Limb (tissue), 2 donors: ENCODE data around the gene PHYHD1.
"Not testable (repeated sequence)": the region's sequence is repeated elsewhere in the genome, so short reads cannot be mapped to it uniquely, and the experiment has no call there.

Source experiments
- DNase-seq, 2 donors: peaks; one replicate each; pipeline ENCODE4 v3.0.0-alpha.2; 2016; ENCODE audit errors: extremely low spot score in 2 of 2

The PHYHD1 gene

GRCh38 chr9:128921881-128922763 lies 1.3 kb downstream of the PHYHD1 start:
- peak; percentile 70 to 79 for DNase-seq

- DNase-seq: no peak
Observed at GRCh38 chr9:128923493-128923883, 2.7 kb downstream of the PHYHD1 start.

DNA sequence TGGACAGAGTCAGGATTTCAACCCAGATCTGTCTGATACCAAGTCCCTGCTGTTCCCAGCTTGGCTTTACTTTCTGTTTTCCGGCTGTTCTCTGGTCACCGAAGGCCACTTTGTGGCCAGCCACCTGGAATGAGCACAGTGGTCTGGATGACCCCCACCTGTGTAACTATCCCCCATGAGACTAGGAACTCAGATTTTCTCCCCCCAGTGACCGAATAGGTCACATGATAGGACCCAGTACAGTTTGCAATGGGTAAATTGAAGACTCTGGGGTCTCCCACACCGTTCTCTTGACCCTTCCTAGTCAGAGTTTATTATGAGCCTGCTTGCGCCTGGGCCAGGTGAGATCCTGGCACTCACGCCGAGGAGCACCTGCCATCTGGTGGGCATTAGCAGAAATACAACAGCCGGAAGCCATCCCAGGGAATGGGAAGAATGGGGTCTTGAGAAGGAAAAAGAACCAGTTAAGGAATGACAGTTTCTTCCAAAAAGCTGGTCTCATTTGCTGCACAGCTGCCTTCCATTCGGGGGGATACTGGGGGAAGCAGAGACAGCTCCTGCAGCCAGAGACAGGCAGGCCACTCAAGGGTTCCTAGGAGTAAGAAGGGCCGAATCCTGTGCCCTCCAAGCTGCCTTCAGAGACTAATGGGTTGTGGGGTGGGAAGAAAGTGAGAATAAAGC lies 7.1 kb downstream of the PHYHD1 start:
- DNase-seq: peak in 1 of 2 donors; percentile 63

DNA sequence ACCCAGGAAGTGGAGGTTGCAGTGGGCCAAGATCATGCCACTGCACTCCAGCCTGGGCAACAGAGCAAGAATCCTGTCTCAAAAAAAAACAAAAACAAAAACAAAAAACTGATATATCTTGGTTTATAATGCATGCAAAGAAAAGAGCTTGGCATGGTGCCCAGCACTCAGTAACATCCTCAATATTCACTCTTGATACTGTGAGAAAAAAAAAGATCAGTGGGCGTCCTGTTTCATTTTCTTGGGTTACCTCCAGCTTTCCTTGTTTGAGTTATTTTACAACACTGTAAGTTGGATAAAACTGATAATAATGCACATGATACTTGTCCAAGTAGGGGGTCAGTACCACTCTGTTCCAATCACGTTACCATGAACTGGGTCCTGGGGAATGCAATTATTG lies 7.8 kb downstream of the PHYHD1 start:
- no peak for DNase-seq

DNA sequence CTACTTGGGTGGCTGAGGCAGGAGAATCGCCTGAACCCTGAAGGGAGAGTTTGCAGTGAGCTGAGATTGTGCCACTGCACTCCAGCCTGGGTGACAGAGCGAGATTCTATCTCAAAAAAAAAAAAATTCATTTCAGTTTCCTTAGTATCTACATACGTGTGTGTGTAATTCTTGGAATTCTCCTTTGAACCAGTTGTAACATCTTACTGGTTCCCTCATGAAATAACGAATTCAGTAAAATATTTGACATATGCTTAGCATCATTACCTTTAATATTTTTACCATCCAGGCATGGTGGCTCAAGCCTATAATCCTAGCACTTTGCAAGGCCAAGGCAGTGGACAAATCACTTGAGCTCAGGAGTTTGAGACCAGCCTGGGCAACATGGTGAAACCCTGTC lies 8.8 kb downstream of the PHYHD1 start:
- no peak for DNase-seq

- DNase-seq: no peak
Observed at GRCh38 chr9:128933731-128934130, 12.9 kb downstream of the PHYHD1 start.

DNA sequence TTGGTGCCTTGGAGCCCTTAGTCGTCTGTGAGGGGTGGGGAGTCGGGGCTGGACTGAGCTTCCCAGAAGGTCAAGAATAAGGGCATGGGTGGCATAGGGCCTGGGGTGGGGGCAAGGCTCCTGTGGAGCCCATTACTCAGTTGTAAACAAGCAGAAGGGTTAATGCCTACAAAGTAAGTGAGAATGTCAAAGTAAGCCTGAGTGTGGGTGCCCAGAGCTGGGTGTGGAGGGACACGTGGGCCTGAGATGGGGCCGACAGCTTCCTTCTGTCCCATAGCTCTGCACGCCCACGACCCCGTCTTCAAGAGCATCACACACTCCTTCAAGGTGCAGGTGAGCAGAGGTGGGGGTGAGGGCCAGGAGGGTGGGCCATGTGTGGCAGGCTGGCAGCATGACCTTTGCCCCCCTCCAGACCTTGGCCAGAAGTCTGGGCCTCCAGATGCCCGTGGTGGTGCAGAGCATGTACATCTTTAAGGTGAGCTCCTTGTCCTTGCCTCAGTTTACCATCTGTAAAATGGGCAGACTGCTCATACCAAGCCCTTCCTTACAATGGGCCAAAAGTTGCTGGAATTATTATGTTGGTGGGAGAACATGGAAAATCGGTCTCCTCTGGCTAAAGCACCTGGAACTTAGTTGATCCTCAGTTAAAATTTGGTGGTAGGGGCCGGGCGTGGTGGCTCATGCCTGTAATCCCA lies 15.5 kb downstream of the PHYHD1 start:
- DNase-seq: no peak

DNA sequence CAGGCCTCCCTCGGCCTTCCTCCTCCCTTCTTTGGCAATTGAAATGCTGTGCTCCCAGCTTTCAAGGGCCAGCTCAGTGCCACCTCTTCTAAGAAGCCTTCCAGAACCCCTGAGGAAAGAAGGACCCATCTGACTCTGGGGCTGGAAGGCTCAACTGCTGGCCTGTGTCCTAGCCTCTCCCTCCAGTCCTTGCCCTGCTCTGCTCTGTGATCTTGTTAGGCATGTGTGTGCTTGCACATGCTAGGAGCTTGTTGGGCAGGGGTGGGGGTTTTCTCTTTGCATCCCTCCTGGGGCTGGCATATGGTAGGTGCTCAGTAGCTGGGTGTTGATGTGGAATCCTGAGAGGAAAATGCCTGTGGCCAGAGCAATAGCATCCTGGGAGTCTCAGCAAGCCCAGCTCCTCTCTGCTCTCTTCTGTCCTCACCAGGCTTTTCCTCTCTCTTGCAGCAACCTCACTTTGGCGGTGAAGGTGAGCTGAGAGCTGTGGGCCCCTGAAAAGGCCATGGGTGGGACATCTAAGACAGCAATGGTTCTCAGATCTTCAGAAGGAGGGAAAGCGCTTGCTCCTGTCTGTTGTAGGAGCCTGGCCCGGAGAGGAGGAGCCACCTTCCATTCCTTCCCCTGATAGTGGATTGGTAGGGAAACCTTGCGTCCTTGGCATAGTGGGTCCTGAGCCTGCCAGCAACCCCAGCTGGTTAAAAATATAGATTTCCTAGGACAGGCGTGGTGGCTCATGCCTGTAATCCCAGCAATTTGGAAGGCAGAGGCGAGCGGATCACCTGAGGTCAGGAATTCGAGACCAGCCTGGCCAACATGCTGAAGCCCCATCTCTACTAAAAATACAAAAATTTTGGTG lies 16.8 kb downstream of the PHYHD1 start:
- no peak for DNase-seq

GRCh38 chr9:128940271-128940921 lies 19.6 kb downstream of the PHYHD1 start:
- no peak for DNase-seq

DNA sequence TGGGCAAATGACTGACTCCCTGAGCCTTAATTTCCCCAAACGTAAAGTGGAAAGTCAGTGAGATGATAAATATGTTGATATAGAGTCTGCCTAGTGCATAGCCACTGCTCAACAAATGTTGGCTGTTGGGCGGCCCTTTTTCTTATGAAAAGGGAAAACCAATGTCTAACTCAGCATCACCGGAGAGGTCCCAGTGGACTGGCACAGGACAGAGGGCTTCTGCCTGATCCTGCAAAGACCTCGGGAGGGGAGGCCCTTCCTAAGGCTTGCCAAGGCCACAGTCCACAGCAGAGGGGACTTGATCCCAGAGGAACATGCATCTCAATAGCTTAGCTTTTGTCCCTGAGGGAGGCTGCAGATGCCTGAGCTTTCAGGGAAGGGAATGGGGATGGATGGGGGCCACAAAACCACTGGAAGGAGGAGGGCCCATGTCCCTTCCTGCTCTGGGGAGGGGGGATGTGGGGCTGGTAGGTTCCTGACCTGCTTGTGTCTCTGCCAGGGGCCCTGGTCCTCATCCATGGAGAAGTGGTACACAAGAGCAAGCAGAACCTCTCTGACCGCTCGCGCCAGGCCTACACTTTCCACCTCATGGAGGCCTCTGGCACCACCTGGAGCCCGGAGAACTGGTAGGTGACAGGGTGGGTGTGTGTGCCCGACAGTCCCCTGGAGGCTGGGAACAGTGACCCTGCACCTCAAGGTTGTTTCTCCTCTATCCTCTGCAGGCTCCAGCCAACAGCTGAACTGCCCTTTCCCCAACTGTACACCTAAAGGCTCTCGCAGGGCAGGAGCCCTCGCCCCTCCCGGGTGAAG lies 20.4 kb downstream of the PHYHD1 start:
- no peak for DNase-seq

- DNase-seq: no peak
Observed at GRCh38 chr9:128943832-128944620, 23.2 kb downstream of the PHYHD1 start.

DNA sequence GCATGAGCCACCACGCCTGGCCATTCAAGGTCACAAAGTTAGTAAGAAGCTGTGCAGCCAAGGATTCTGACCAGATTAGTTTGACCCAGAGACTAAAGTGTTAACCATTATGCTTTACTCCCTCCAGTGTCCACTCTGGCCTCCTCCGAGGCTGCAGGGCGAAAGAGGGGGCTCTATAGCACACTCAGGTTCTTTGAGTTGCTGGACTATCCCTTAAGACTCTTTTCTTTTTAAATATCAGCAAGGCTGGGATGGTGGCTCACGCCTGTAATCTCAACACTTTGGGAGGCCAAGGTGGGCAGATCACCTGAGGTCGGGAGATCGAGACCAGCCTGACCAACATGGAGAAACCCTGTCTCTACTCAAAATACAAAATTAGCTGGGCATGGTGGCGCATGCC lies 24.2 kb downstream of the PHYHD1 start:
- DNase-seq: not testable (repeated sequence)

DNA sequence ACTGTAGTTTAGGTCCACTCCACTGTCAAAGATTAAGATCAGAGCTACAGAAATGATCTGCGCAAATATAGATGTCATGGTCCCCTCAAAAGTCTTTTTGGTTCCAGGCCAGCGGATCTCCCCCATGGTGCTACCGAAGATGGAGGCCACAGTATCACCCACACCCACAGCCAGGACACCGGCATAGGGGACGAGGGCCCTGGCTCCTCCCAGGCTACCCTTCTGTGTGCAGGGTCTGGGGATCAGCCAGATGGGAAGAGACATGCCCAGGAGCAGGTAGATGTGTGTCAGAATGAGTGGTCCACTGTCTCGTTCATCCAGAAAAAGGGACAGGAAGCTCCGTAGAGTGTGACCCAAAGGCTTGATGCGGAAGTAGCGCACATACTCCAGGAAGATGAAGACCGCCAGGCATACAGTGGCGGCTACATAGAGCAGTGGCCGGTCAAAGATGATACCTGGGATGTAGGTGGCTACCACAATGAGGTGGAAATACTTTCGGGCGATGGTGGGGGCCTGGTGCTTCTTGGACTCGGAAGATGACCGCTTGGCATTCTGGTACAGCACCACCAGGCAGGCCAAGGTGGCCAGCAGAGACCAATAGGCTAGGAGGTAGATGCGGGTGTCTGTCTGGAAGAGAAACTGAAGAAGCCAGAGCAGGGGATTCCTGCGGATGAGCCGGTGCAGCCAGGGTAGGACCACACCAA lies 25.2 kb downstream of the PHYHD1 start:
- no peak for DNase-seq

- DNase-seq: no peak
Observed at GRCh38 chr9:128946571-128947276, 25.9 kb downstream of the PHYHD1 start.

GRCh38 chr9:128947277-128947526 lies 26.4 kb downstream of the PHYHD1 start:
- DNase-seq: no peak

GRCh38 chr9:128947527-128948301 lies 26.9 kb downstream of the PHYHD1 start, which contains the start of the genes DOLK and NUP188:
Gene DOLK (minus strand): TSS chr9:128947603. CDS start chr9:128947303, 300 bp downstream.
Gene NUP188 (plus strand): TSS chr9:128947699. CDS start chr9:128947720, 21 bp downstream.
- DNase-seq: peak; percentile 95 to 99

DNA sequence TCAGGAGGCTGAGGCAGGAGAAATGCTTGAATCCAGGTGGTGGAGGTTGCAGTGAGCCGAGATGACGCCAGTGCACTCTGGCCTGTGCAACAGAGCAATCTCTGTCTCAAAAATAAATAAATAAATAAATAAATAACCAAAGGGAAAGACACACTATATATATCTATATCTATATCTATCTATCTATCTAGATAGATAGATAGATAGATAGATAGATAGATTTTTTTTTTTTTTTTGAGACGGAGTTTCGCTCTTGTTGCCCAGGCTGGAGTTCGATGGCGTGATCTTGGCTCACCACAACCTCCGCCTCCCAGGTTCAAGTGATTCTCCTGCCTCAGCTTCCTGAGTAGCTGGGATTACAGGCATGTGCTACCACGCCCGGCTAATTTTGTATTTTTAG lies 40.6 kb downstream of the PHYHD1 start:
- not testable (repeated sequence) for DNase-seq
